Lung (tissue), 12 donors: ENCODE data around the gene APH1B. TPM values are rescaled to one million over a fixed set of nuclear protein-coding genes. Genes with fewer than 3 reads are reported as not detected.

Experiments used
- ATAC-seq: fragments of 200-7000 bp; cut with Tn5 transposase; one replicate; pipeline ENCODE4 v1.9.1; 2020; ENCODE audit warnings: moderate number of reproducible peaks; ENCODE audit not compliant: insufficient read depth, low FRiP score
- DNase-seq, 3 donors: peaks; one replicate each; pipeline ENCODE4 v3.0.0-alpha.2; 2013 to 2017
- H3K27ac ChIP-seq, 2 donors: one replicate each; pipeline ENCODE4 v1.5.1; 2013; ENCODE audit warnings: mild to moderate bottlenecking in 2 of 2, moderate library complexity in 2 of 2, control low read depth in 1 of 2, inconsistent platforms in 1 of 2, low read depth in 1 of 2, low read length in 1 of 2
- H3K27me3 ChIP-seq, 3 donors: one replicate each; pipeline ENCODE4 v1.5.1; 2013; ENCODE audit warnings: low read length in 2 of 3; ENCODE audit not compliant: control insufficient read depth in 3 of 3, insufficient read depth in 3 of 3
- H3K36me3 ChIP-seq, 4 donors: one replicate each; pipeline ENCODE4 v1.5.1; 2013; ENCODE audit warnings: low read length in 4 of 4, mild to moderate bottlenecking in 1 of 4, moderate library complexity in 1 of 4; ENCODE audit not compliant: control insufficient read depth in 4 of 4, insufficient read depth in 4 of 4
- H3K4me1 ChIP-seq, 5 donors: one replicate each; pipeline ENCODE4 v1.5.1; 2013; ENCODE audit warnings: low read length in 5 of 5, mild to moderate bottlenecking in 2 of 5, moderate library complexity in 1 of 5; ENCODE audit not compliant: control insufficient read depth in 5 of 5, insufficient read depth in 5 of 5
- H3K4me3 ChIP-seq: one replicate; pipeline ENCODE4 v1.5.1; 2013; ENCODE audit warnings: mild to moderate bottlenecking, control low read depth, moderate library complexity
- H3K9ac ChIP-seq, 2 donors: one replicate each; pipeline ENCODE4 v1.5.1; 2013; ENCODE audit warnings: low read length in 2 of 2, control low read depth in 1 of 2; ENCODE audit not compliant: insufficient read depth in 1 of 2
- H3K9me3 ChIP-seq, 4 donors: one replicate each; pipeline ENCODE4 v1.5.1; 2013; ENCODE audit warnings: low read length in 3 of 4, mild to moderate bottlenecking in 1 of 4, moderate library complexity in 1 of 4; ENCODE audit not compliant: control insufficient read depth in 4 of 4, insufficient read depth in 3 of 4
- WGBS, 2 donors: extraction: QIAGEN DNeasy Blood & Tissue Kit; methylation state at CpG; one replicate each; pipeline ENCODE4 v1.1.7; 2013; 5-methylcytosine and 5-hydroxymethylcytosine counted together
- polyA plus RNA-seq, 2 donors: library from polyadenylated mRNA; stranded (reverse); fragments of 200-250 nt; gene quantifications; one replicate each; pipeline ENCODE4 v1.2.1, GENCODE V29; 2013
- total RNA-seq, 2 donors: library from RNA; depleted of rRNA in 1 of 2; stranded (reverse); fragments of >200 nt in 1 of 2; gene quantifications; one replicate each; pipeline ENCODE4 v1.2.1, GENCODE V29; 2014 to 2021
- TF ChIP-seq, protein P1 (sequence below): IDR thresholded peaks from 2 replicates; pipeline ENCODE4 v1.5.1; 2012; ENCODE audit warnings: mild to moderate bottlenecking; ENCODE audit errors: control extremely low read depth, extremely low read depth
- donor health status: control.
- donor health status: control.
- donor health status: Bipolar disorder and iron deficiency.
- donor health status: healthy.
- donor health status: DM: yes; HTN: yes; CAD: no.

Gene APH1B
- total and polyA plus RNA-seq, 4 donors: 17.5 to 29.9 (median 21.9) TPM

DNA sequence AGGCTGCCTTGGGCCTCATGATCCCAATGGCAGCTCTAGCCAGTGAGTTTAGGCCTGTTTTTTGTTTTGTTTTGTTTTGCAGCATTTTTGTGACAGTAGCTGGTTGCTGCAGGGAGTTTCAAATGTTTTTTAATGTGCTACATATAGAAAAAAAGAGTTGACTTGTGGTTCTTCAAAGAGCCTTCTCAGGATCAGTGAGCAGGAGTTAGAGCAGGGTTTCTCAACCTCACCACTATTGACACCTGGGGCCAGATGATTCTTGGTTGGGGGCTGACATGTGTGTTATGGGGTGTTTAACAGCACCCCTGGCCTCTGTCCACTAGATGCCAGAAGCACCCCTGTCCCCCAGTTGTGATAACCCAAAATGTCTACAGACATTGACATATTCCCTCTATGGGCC is 17.9 kb downstream of the APH1B start:
- H3K9me3 ChIP-seq: no peaks in the 10 kb centered on the region
- no peak overlapping the region for H3K27ac ChIP-seq
- H3K4me1 ChIP-seq: no peaks in the 10 kb centered on the region
- no peak overlapping the region for H3K9ac ChIP-seq
- H3K36me3 ChIP-seq: peaks cover 0 to 13% (median 1%) of the 10 kb centered on the region in 4 donors
- no peak for ATAC-seq
- DNase-seq: no peak
- H3K4me3 ChIP-seq: no peak overlapping the region
- TF ChIP-seq, protein P1, sequence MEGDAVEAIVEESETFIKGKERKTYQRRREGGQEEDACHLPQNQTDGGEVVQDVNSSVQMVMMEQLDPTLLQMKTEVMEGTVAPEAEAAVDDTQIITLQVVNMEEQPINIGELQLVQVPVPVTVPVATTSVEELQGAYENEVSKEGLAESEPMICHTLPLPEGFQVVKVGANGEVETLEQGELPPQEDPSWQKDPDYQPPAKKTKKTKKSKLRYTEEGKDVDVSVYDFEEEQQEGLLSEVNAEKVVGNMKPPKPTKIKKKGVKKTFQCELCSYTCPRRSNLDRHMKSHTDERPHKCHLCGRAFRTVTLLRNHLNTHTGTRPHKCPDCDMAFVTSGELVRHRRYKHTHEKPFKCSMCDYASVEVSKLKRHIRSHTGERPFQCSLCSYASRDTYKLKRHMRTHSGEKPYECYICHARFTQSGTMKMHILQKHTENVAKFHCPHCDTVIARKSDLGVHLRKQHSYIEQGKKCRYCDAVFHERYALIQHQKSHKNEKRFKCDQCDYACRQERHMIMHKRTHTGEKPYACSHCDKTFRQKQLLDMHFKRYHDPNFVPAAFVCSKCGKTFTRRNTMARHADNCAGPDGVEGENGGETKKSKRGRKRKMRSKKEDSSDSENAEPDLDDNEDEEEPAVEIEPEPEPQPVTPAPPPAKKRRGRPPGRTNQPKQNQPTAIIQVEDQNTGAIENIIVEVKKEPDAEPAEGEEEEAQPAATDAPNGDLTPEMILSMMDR: no peak
- no peaks in the 10 kb centered on the region for H3K27me3 ChIP-seq

DNA sequence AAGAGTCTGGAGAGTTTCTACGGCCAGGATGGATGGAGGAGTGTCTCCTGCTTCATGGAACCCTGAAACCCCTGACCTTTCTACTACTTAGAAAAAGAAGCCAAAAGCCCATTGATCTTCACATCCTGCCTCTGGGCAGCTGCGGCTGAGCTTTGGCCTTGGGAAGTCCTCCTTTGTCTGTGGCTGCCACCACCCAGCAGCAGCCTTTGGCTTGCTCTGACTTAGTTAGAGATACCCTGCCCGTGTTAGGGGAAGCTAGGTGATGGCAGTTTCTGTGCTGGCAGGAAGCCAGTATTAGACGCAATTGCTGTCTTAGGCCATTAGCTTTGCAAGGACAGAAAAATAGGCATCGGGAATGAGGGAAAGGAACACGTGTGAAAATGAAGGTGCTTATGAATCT is 18.8 kb downstream of the APH1B start:
- ATAC-seq (no peak), DNase-seq (peak; percentile 8 to 48 (median 22))
- Histone ChIP-seq H3K4me1 (no peaks in the 10 kb centered on the region), H3K27me3 (no peaks in the 10 kb centered on the region), H3K27ac (no peak overlapping the region), H3K9ac (no peak overlapping the region), H3K36me3 (peaks cover 0 to 9% (median 1%) of the 10 kb centered on the region in 4 donors), H3K4me3 (no peak overlapping the region), H3K9me3 (no peaks in the 10 kb centered on the region)
- TF ChIP-seq, protein P1: no peak
- WGBS, 2 donors: 60 to 66% methylated on average over 6 of the region's 6 CpGs

DNA sequence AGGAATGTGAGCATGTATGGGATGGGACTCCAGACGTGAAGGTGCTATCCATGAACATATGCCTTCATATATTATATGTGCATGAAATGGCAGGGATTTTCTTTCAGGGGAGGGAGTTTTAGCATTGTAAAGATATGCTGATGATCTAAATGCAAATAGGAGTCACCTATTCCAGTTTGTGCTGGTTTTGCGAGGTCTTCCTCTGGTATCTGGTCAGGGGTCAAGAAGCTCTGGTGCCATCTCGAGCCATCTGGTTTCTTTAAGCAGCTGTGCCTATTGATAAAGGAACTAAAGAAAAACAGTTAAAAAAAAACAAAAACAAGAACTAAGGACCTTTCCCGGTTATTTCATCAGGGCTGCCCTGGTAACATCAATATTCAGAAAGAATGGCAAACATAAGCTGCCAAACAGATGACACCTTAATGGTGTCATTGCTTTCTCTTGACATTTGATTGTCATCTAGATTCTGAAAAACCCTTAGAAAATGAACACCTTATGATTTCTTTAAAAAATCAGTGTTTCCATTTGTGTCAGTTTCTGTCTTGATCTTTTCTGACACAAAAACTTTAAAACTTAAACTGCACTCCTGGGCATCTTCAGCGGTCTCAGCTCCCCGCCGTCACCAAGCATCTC is 22.7 kb downstream of the APH1B start:
- peaks cover 4 to 21% (median 12%) of the 10 kb centered on the region in 4 donors for H3K36me3 ChIP-seq

More for the DNA sequence above, 22.7 kb downstream of the APH1B start:
- Histone ChIP-seq H3K4me3 (no peak overlapping the region), H3K27me3 (no peaks in the 10 kb centered on the region), H3K27ac (no peak overlapping the region), H3K9ac (no peak overlapping the region), H3K9me3 (no peaks in the 10 kb centered on the region), H3K4me1 (no peaks in the 10 kb centered on the region)
- no peak for DNase-seq
- ATAC-seq: no peak
- TF ChIP-seq, protein P1: no peak
- WGBS, 2 donors: 93% methylated on average over 7 of the region's 7 CpGs
